ENCODE data around the gene OTUD4. TPM values are rescaled to one million over a fixed set of nuclear protein-coding genes. Genes with fewer than 3 reads are reported as not detected.

The OTUD4 gene
- total and polyA plus RNA-seq, 4 donors: 23.1 to 40.3 (median 26.0) TPM

Small RNA genes lying within 50 kb of the gene (small RNA-seq; reads per million reads assigned to genes)
- not detected for gene RF00019 (ENCODE audit: low replicate concordance)

Other genes starting within 250 kb of the OTUD4 start
- gene ANAPC10, start 82.4 kb downstream of the OTUD4 start, total RNA-seq: 10 to 100 TPM; 37.0 to 44.4 TPM
- 10 to 100 TPM; 19.8 to 23.0 TPM for gene ANAPC10, start 82.4 kb downstream of the OTUD4 start, polyA plus RNA-seq (ENCODE audit: insufficient read length in 2 of 2)
- gene ABCE1, start 82.3 kb downstream of the OTUD4 start, total RNA-seq: 100 to 1,000 TPM in 1 of 2 donors, 10 to 100 TPM in 1; 87.4 to 117 TPM
- gene ABCE1, start 82.3 kb downstream of the OTUD4 start, polyA plus RNA-seq (ENCODE audit: insufficient read length in 2 of 2): 10 to 100 TPM; 50.4 to 60.5 TPM

Measured in spinal cord (tissue), 4 donors.